CD4-positive, CD25-positive, alpha-beta regulatory T cell (primary cell): ENCODE measurements around the gene PDCD10. TPM values are rescaled to one million over a fixed set of nuclear protein-coding genes. Genes with fewer than 3 reads are reported as not detected.
A peak's percentile ranks its signal among the peaks of the same experiment; 100 is the strongest.

Source experiments
- ATAC-seq, 2 donors: fragments of 150-1000 bp; cut with Tn5 transposase; one replicate each; pipeline ENCODE4 v1.10.0; 2021; ENCODE audit warnings: low read depth in 2 of 2, moderate number of reproducible peaks in 2 of 2, moderate library complexity in 1 of 2
- DNase-seq, 3 donors: peaks; one replicate each; pipeline versions ENCODE4 v3.0.0 to v3.0.0-alpha.2; 2012 to 2022; ENCODE audit warnings: mixed read lengths in 1 of 3
- H3K27ac ChIP-seq: one replicate; pipeline ENCODE4 v1.7.0; 2013; ENCODE audit warnings: mild to moderate bottlenecking, low read length; ENCODE audit not compliant: insufficient read depth, poor library complexity, severe bottlenecking
- H3K27me3 ChIP-seq: one replicate; pipeline ENCODE4 v1.7.0; 2013; ENCODE audit warnings: low read length; ENCODE audit not compliant: control insufficient read depth, insufficient read depth
- H3K36me3 ChIP-seq: one replicate; pipeline ENCODE4 v1.7.0; 2013; ENCODE audit warnings: mild to moderate bottlenecking, low read length, moderate library complexity; ENCODE audit not compliant: control insufficient read depth, insufficient read depth
- H3K4me1 ChIP-seq: 2 replicates; pipeline ENCODE4 v1.7.0; 2013; ENCODE audit warnings: mild to moderate bottlenecking, low read length; ENCODE audit not compliant: insufficient read depth, control insufficient read depth, poor library complexity, severe bottlenecking
- H3K4me3 ChIP-seq: one replicate; pipeline ENCODE4 v1.7.0; 2013; ENCODE audit warnings: low read depth, mild to moderate bottlenecking, low read length, moderate library complexity
- H3K9me3 ChIP-seq, 2 experiments: 1 replicate in 1 of 2; 2 replicates in 1 of 2; pipeline ENCODE4 v1.7.0; 2013; ENCODE audit warnings: low read length in 2 of 2, mild to moderate bottlenecking in 1 of 2, moderate library complexity in 1 of 2; ENCODE audit not compliant: control insufficient read depth in 2 of 2
- H3K27ac Mint-ChIP-seq, 3 donors: one replicate each; pipeline ENCODE4 v1.8.0; 2020 to 2022; ENCODE audit warnings: mild to moderate bottlenecking in 3 of 3, mixed read lengths in 3 of 3, moderate library complexity in 2 of 3
- H3K27me3 Mint-ChIP-seq: one replicate; pipeline ENCODE4 v1.8.0; 2022; ENCODE audit warnings: mild to moderate bottlenecking, mixed read lengths
- H3K36me3 Mint-ChIP-seq: one replicate; pipeline ENCODE4 v1.8.0; 2020; ENCODE audit warnings: mixed read lengths
- H3K4me1 Mint-ChIP-seq, 4 donors: one replicate each; pipeline ENCODE4 v1.8.0; 2020 to 2022; ENCODE audit warnings: mixed read lengths in 4 of 4, mild to moderate bottlenecking in 1 of 4
- H3K4me3 Mint-ChIP-seq, 4 donors: one replicate each; pipeline ENCODE4 v1.8.0; 2020 to 2022; ENCODE audit warnings: mild to moderate bottlenecking in 4 of 4, mixed read lengths in 4 of 4, moderate library complexity in 3 of 4
- H3K9me3 Mint-ChIP-seq, 7 donors: one replicate each; pipeline ENCODE4 v1.8.0; 2020 to 2022; ENCODE audit warnings: mixed read lengths in 7 of 7, mild to moderate bottlenecking in 3 of 7, moderate library complexity in 2 of 7
- polyA plus RNA-seq, 4 donors: library from polyadenylated mRNA; unstranded; fragments of 300-500 nt; fragmentation: Illumina TruSeq; gene quantifications; one replicate each; pipeline ENCODE4 v1.2.3, GENCODE V29; 2021
- total RNA-seq: library from RNA; stranded (reverse); gene quantifications from one replicate; pipeline ENCODE4 v1.2.3, GENCODE V29; 2022

Gene PDCD10
- total and polyA plus RNA-seq, 5 donors from 2014 or later = 69.9 to 157 (median 129) TPM

DNA sequence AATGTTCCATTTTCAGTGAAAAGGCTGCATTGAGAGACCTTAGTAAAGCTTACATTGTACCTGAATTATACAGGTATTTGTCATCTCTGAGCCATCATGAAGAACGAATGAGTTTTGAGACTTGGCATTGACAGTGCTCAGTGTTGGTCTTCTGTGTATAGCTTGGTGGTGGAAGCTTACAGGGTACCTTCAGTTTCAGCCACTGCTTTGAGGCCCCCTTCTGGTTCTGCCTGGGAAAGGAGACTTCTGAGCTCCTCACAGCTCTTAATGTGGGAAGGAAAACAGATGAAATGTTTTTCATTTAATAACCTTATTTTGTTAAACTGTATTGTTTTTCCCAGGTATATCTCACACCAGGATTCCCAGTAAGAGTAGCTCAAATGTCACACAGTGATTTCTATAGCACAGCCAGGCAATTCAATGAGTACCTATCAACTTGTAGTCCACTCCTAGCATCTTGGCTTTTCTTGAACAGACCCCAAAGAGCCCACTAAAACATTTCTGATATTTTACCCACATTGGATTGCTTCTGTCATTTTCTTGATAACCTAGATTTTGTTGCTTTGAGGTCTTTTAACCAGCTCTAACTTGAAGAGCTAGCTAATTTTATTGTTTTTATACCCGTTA is 6.4 kb upstream of the PDCD10 start:
- no peaks in the 10 kb centered on the region for H3K9me3 Mint-ChIP-seq
- no peaks in the 10 kb centered on the region for H3K36me3 ChIP-seq
- H3K27ac ChIP-seq = no peak overlapping the region
- H3K4me1 ChIP-seq = peaks cover 4% of the 10 kb centered on the region
- peak overlapping the region in 1 of 3 donors; percentile 64 for H3K27ac Mint-ChIP-seq
- H3K36me3 Mint-ChIP-seq = peaks cover 4% of the 10 kb centered on the region
- ATAC-seq (peak; percentile 81 to 86), DNase-seq (peak; percentile 3 to 56 (median 34))
- H3K4me3 Mint-ChIP-seq = peak overlapping the region in 1 of 4 donors; percentile 52
- H3K4me3 ChIP-seq = no peak overlapping the region
- H3K9me3 ChIP-seq = no peaks in the 10 kb centered on the region
- peaks cover 16 to 27% (median 19%) of the 10 kb centered on the region in 4 donors for H3K4me1 Mint-ChIP-seq
- no peaks in the 10 kb centered on the region for H3K27me3 Mint-ChIP-seq
- H3K27me3 ChIP-seq = no peaks in the 10 kb centered on the region

DNA sequence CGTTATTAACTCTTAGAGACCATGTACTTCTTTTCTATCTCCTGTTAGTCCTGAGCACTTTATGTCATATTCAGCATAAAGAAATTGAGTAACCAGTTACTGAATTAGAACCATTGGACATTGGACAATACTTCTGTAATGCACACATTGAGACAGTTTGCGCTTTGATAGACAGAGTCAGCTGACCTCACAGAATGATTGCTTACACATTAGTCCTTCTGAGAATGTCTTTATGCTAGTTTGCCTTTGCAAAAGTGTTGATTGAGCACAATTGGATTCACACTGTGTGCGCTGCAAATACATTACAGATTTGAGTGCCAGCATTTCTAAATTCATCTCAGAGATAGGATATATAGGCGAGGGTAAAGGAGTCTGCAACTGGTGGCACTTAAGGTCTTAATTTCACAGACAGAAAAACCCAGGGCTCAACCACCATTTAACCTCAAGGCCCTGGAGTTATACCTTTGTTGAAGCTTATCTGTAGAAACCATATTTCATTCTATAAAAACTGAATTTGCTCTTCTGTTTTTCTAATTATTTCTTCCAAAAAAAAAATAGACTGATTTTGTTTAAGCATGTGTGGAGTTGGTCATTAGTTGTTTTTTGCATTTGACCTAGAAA is 4.6 kb upstream of the PDCD10 start:
- Histone ChIP-seq H3K9me3 (no peaks in the 10 kb centered on the region), H3K27ac (no peak overlapping the region), H3K36me3 (no peaks in the 10 kb centered on the region), H3K4me1 (peaks cover 10% of the 10 kb centered on the region), H3K4me3 (no peak overlapping the region), H3K27me3 (no peaks in the 10 kb centered on the region)
- H3K27me3 Mint-ChIP-seq = no peaks in the 10 kb centered on the region
- ATAC-seq (no peak), DNase-seq (no peak)
- peak overlapping the region in 1 of 4 donors; percentile 22 for H3K4me3 Mint-ChIP-seq
- H3K9me3 Mint-ChIP-seq = no peaks in the 10 kb centered on the region
- H3K36me3 Mint-ChIP-seq = peaks cover 4% of the 10 kb centered on the region
- peaks cover 16 to 27% (median 19%) of the 10 kb centered on the region in 4 donors for H3K4me1 Mint-ChIP-seq
- no peak overlapping the region for H3K27ac Mint-ChIP-seq

DNA sequence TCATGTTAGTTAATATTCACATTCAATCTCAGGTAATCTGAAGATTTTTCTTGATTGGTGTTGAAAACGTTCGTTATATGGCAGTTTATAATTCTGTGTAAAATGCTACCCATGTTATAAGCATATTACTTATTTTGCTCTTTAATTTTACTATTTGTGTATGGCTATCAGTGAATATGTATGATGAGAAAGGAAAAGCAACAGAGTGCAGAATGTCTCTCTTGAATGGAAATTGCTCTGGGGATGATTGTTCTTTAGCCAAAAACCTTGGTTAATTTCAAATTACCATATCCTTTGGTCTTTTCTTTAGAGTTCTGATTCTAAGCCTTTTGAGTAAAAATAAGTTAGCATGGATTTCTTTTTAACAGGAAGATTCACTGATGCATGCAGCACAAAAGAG is 3.3 kb upstream of the PDCD10 start:
- DNase-seq (no peak), ATAC-seq (no peak)
- no peaks in the 10 kb centered on the region for H3K9me3 ChIP-seq
- H3K27me3 Mint-ChIP-seq = no peaks in the 10 kb centered on the region
- H3K9me3 Mint-ChIP-seq = no peaks in the 10 kb centered on the region
- no peaks in the 10 kb centered on the region for H3K36me3 ChIP-seq
- H3K4me3 Mint-ChIP-seq = no peak overlapping the region
- peaks cover 20% of the 10 kb centered on the region for H3K4me1 ChIP-seq
- peaks cover 16 to 25% (median 19%) of the 10 kb centered on the region in 4 donors for H3K4me1 Mint-ChIP-seq
- H3K27ac ChIP-seq = no peak overlapping the region
- peaks cover 4% of the 10 kb centered on the region for H3K36me3 Mint-ChIP-seq
- H3K4me3 ChIP-seq = no peak overlapping the region
- no peaks in the 10 kb centered on the region for H3K27me3 ChIP-seq
- no peak overlapping the region for H3K27ac Mint-ChIP-seq

DNA sequence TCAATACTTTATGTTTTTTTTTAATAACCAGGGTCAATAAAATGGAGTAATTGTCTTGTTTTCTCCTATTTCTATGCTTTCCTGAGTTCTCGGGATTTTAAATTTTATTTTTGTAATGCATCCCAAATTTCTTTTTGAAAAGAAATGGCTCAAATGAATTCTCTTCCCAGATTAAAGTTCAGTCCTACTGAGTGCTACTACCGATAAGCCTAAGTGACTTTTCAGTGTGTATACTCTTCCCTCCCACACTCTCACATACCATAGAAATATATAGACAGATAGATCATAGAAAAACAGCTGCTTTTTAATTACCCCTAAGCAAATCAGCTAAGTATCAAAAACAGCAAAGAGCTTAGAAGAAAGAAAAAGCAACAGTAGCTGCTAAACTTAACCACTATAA is 2.3 kb upstream of the PDCD10 start:
- Mint-ChIP-seq H3K27me3 (no peaks in the 10 kb centered on the region), H3K27ac (peak overlapping the region in 1 of 3 donors; percentile 11), H3K9me3 (no peaks in the 10 kb centered on the region), H3K4me1 (peaks cover 16 to 34% (median 24%) of the 10 kb centered on the region in 4 donors), H3K36me3 (peaks cover 4% of the 10 kb centered on the region), H3K4me3 (peak overlapping the region in 3 of 4 donors; percentile 2 to 89 (median 26))
- ATAC-seq = no peak
- H3K27ac ChIP-seq = no peak overlapping the region
- no peaks in the 10 kb centered on the region for H3K27me3 ChIP-seq
- H3K9me3 ChIP-seq = no peaks in the 10 kb centered on the region
- peaks cover 30% of the 10 kb centered on the region for H3K4me1 ChIP-seq
- no peaks in the 10 kb centered on the region for H3K36me3 ChIP-seq
- DNase-seq = no peak
- peak overlapping the region; percentile 92 for H3K4me3 ChIP-seq

DNA sequence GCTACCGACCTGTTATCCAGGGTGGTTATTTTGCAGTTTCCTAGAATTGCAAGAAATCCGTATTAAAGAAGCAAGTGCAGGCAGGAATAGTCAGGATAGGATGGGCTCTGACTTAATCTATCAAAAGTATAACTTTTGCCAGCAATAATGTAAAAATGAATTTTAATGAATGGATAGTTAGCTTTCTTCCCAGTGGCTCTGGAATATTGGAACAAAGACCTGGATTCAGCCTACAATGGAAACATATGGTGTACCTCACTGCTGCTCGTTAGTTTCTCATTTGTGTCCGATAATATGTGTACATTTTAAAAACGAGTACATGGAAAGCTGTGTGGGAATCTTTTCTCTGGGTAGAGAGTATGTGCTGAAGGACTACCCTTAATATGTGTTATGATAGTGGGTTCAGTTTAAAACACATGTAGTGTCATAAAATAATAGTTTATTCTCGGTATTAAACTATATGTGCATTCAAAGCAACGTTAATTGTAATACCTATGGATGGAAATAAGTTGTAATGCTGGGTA is 1.6 kb upstream of the PDCD10 start:
- peaks cover 16 to 40% (median 24%) of the 10 kb centered on the region in 4 donors for H3K4me1 Mint-ChIP-seq
- H3K4me3 Mint-ChIP-seq = no peak overlapping the region
- H3K36me3 ChIP-seq = no peaks in the 10 kb centered on the region
- H3K27ac ChIP-seq = no peak overlapping the region
- no peaks in the 10 kb centered on the region for H3K9me3 ChIP-seq
- H3K4me3 ChIP-seq = peak overlapping the region; percentile 92
- H3K27ac Mint-ChIP-seq = peak overlapping the region in 1 of 3 donors; percentile 38
- peaks cover 4% of the 10 kb centered on the region for H3K36me3 Mint-ChIP-seq
- no peaks in the 10 kb centered on the region for H3K27me3 ChIP-seq
- DNase-seq = no peak
- no peaks in the 10 kb centered on the region for H3K9me3 Mint-ChIP-seq
- no peaks in the 10 kb centered on the region for H3K27me3 Mint-ChIP-seq
- H3K4me1 ChIP-seq = peaks cover 36% of the 10 kb centered on the region
- no peak for ATAC-seq

DNA sequence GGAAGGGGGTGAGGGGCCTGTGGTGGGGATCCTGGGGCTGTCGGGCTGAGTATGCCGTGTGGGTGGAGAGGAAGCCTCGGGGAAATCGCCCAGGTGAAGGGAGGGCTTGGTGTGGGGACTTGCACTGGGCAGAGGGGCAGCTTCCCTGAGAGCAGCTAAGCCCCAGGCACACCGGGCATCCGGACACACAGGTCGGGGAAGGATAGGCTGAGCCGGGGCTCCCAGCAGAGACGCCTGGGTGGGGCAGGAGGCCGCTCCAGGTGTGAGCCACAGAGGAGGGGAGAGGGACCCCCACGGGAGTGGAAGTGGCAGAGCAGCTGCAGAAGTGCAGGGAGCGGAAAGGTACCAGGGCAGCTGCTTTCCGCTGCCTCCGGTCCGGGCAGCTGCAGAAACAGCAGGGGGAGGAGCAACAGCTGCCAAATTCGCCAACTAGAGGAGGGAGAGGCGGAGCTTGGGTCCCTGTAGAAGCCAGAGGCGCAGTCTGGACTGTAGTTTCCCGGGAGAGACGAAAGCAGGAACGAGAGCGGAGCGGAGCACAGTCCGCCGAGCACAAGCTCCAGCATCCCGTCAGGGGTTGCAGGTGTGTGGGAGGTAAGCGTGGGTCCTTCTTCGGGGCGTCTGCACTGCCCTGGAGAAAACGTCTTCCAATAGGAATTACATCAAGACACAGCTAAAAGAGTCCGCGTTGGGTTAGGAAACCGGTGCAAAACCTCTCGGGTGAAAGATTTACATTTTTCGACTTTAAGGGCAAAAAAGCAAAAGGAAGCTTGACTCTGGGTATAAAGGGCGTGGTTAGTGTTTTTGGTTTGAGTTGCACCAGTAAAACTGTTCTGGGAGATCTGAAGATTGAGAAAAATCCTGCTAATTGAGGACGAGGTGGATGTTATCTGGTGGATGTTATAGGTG is 794 bp upstream of the PDCD10 start, which contains the start of gene SERPINI1:
Gene SERPINI1 (plus strand): TSS at position 489 of the 906 bp plus-strand sequence. CDS start 53,408 bp downstream, outside the sequence.
- Mint-ChIP-seq H3K27ac (peak within 1 kb of the TSS in 1 of 3 donors; percentile 38), H3K9me3 (no peaks in the 10 kb centered on the region), H3K27me3 (no peaks in the 10 kb centered on the region)

DNA sequence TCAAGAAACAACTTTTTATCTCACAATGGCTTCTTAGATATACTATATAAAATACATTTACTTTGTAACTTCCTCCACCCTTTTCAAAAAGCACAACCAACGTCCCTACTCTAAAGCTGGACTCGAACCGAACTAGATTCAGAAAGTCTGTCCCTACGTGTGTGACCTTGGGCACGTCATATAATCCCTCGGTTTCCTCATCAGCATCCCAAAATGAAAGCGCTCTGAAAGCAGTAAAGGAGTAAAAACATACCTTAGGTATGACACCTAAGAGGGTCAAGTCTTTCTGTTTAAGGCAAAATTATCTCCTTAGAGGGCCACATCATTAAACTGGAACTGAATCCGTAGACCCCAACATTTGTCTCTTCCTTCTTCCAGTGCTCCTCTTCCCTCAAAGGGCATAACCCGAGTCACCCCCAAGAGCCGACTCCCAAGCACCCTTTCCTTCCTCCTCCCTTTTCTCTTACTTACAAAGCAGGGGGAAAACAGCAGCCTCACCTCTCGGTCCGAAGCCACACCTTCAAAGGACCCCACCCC is 663 bp downstream of the PDCD10 start:
- Mint-ChIP-seq H3K4me1 (peaks cover 13 to 37% (median 22%) of the 10 kb centered on the region in 4 donors), H3K4me3 (no peak overlapping the region), H3K27ac (no peak overlapping the region), H3K27me3 (no peaks in the 10 kb centered on the region), H3K36me3 (peaks cover 4% of the 10 kb centered on the region), H3K9me3 (no peaks in the 10 kb centered on the region)
- Histone ChIP-seq H3K27ac (peak overlapping the region; percentile 91), H3K27me3 (no peaks in the 10 kb centered on the region), H3K4me3 (peak overlapping the region; percentile 95), H3K4me1 (peaks cover 53% of the 10 kb centered on the region), H3K9me3 (no peaks in the 10 kb centered on the region), H3K36me3 (no peaks in the 10 kb centered on the region)
- ATAC-seq (no peak), DNase-seq (peak in 1 of 3 donors; percentile 3)

More for the DNA sequence above, 794 bp upstream of the PDCD10 start, which contains the start of gene SERPINI1:
- H3K4me1 Mint-ChIP-seq = peaks cover 8 to 34% (median 19%) of the 10 kb centered on the region in 4 donors
- ATAC-seq = peak; percentile 35 to 36
- peak within 1 kb of the TSS; percentile 91 for H3K27ac ChIP-seq
- H3K9me3 ChIP-seq = no peaks in the 10 kb centered on the region
- no peak within 1 kb of the TSS for H3K4me3 Mint-ChIP-seq
- H3K4me3 ChIP-seq = peak within 1 kb of the TSS; percentile 95
- no peaks in the 10 kb centered on the region for H3K27me3 ChIP-seq
- peaks cover 4% of the 10 kb centered on the region for H3K36me3 Mint-ChIP-seq
- H3K4me1 ChIP-seq = peaks cover 45% of the 10 kb centered on the region
- peak in 2 of 3 donors; percentile 75 to 90 for DNase-seq
- H3K36me3 ChIP-seq = no peaks in the 10 kb centered on the region
